ENCODE data around the gene LRRC51.
"Not testable (repeated sequence)": the region's sequence is repeated elsewhere in the genome, so short reads cannot be mapped to it uniquely, and the experiment has no call there.

Gene LRRC51

GRCh38 chr11:72141066-72141465 lies 60.4 kb downstream of the LRRC51 start:
- no peak for DNase-seq

- DNase-seq: not testable (repeated sequence)
Measured at GRCh38 chr11:72142086-72142485, 61.4 kb downstream of the LRRC51 start.

- not testable (repeated sequence) for DNase-seq
Measured at GRCh38 chr11:72142543-72142942, 61.9 kb downstream of the LRRC51 start.

- no peak for DNase-seq
Measured at GRCh38 chr11:72144807-72145565, 64.3 kb downstream of the LRRC51 start.
